H1 (cell line): ENCODE data around the gene TMEM200B. TPM values are rescaled to one million over a fixed set of nuclear protein-coding genes. Genes with fewer than 3 reads are reported as not detected.

Experiments used
- CTCF ChIA-PET: fragments of 300-600 bp; sonication (Branson Sonifier 250); formaldehyde crosslinking; loops from one replicate; lab custom pipeline; 2021; ENCODE audit not compliant: partially characterized antibody; lab: Charles Lee
- POLR2A ChIA-PET: fragments of 300-600 bp; sonication (Branson Sonifier 250); formaldehyde crosslinking; loops from one replicate; lab custom pipeline; 2021; ENCODE audit warnings: inconsistent platforms; ENCODE audit not compliant: partially characterized antibody; lab: Charles Lee
- DNase-seq, 2 experiments: peaks; one replicate each; pipeline versions ENCODE4 v3.0.0 to v3.0.0-alpha.2; 2010 to 2022; ENCODE audit warnings: low spot score in 2 of 2, low read depth in 1 of 2, mixed read lengths in 1 of 2
- FAIRE-seq: peaks from 2 replicates; lab custom pipeline; 2011; peaks lifted over from hg19 to GRCh38; lab: Jason Lieb, UNC
- H2AFZ ChIP-seq: 2 replicates; pipeline ENCODE4 v1.8.1; 2012; ENCODE audit warnings: low read length, inconsistent platforms
- H2AK5ac ChIP-seq: 2 replicates; pipeline ENCODE4 v1.6.1; 2013; ENCODE audit warnings: low read depth, low read length
- H2BK120ac ChIP-seq: replicated peaks from 2 replicates; pipeline ENCODE3; 2013; ENCODE audit warnings: low read depth, low read length, inconsistent platforms
- H2BK12ac ChIP-seq: 2 replicates; pipeline ENCODE4 v1.6.1; 2013; ENCODE audit warnings: low read depth, low read length
- H2BK15ac ChIP-seq: 2 replicates; pipeline ENCODE4 v1.6.1; 2013; ENCODE audit warnings: low read length
- H2BK20ac ChIP-seq: 2 replicates; pipeline ENCODE4 v1.6.1; 2013; ENCODE audit warnings: low read length
- H2BK5ac ChIP-seq: 2 replicates; pipeline ENCODE4 v1.6.1; 2013; ENCODE audit warnings: low read depth, low read length
- H3K14ac ChIP-seq: 2 replicates; pipeline ENCODE4 v1.6.1; 2013; ENCODE audit warnings: inconsistent platforms; ENCODE audit not compliant: insufficient read length
- H3K18ac ChIP-seq: 2 replicates; pipeline ENCODE4 v1.6.1; 2013; ENCODE audit warnings: low read length; ENCODE audit errors: extremely low read depth
- H3K23ac ChIP-seq: 2 replicates; pipeline ENCODE4 v1.6.1; 2013; ENCODE audit warnings: inconsistent platforms; ENCODE audit not compliant: insufficient read length
- H3K23me2 ChIP-seq: 2 replicates; pipeline ENCODE4 v1.6.1; 2013; ENCODE audit warnings: low read depth, low read length
- H3K27ac ChIP-seq: 2 replicates; pipeline ENCODE4 v1.6.1; 2011; ENCODE audit warnings: low read depth, low read length, inconsistent platforms
- H3K27me3 ChIP-seq, 4 experiments: replicated peaks in 1 of 4; 1 replicate in 1 of 4; 2 replicates in 3 of 4; pipeline versions ENCODE4 v1.6.1 to v1.8.1; 2011 to 2013; ENCODE audit warnings: low read length in 3 of 4, mild to moderate bottlenecking in 3 of 4, inconsistent platforms in 2 of 4, mixed read lengths in 2 of 4, moderate library complexity in 1 of 4; ENCODE audit not compliant: control insufficient read depth in 3 of 4, insufficient read depth in 3 of 4; ENCODE audit errors: extremely low read depth in 1 of 4
- H3K36me3 ChIP-seq, 4 experiments: 2 replicates each; pipeline versions ENCODE4 v1.6.1 to v1.8.1; 2011 to 2013; ENCODE audit warnings: mild to moderate bottlenecking in 4 of 4, low read length in 3 of 4, moderate library complexity in 2 of 4, control low read depth in 1 of 4, inconsistent platforms in 1 of 4; ENCODE audit not compliant: insufficient read depth in 4 of 4, control insufficient read depth in 2 of 4
- H3K4ac ChIP-seq: replicated peaks from 2 replicates; pipeline ENCODE3; 2013; ENCODE audit warnings: low read length, low read depth, mixed read lengths, inconsistent platforms; ENCODE audit not compliant: insufficient read length
- H3K4me1 ChIP-seq, 4 experiments: replicated peaks in 1 of 4; 1 replicate in 1 of 4; 2 replicates in 3 of 4; pipeline versions ENCODE4 v1.6.1 to v1.8.1; 2011 to 2013; ENCODE audit warnings: low read length in 3 of 4, inconsistent platforms in 2 of 4, mixed read lengths in 1 of 4; ENCODE audit not compliant: insufficient read depth in 4 of 4, control insufficient read depth in 3 of 4
- H3K4me2 ChIP-seq, 2 experiments: 2 replicates each; pipeline versions ENCODE4 v1.6.1 to v1.8.1; 2011 to 2013; ENCODE audit warnings: low read depth in 2 of 2, low read length in 2 of 2, control low read depth in 1 of 2, inconsistent platforms in 1 of 2, mild to moderate bottlenecking in 1 of 2; ENCODE audit not compliant: insufficient read depth in 1 of 2
- H3K4me3 ChIP-seq, 4 experiments: fragments of 200-600, 300-600 bp in 1 of 4; sonication (generic), shearing (Covaris generic), sonication (Bioruptor Twin) in 1 of 4; 2 replicates each; pipeline versions ENCODE4 v1.5.1 to v1.8.1; 2011 to 2016; ENCODE audit warnings: low read length in 4 of 4, low read depth in 3 of 4, control low read depth in 2 of 4, inconsistent platforms in 2 of 4, mild to moderate bottlenecking in 2 of 4, mixed read lengths in 1 of 4, moderate library complexity in 1 of 4; ENCODE audit not compliant: insufficient read depth in 2 of 4; ENCODE audit errors: extremely low read depth in 1 of 4
- H3K56ac ChIP-seq: replicated peaks from 2 replicates; pipeline ENCODE3; 2013; ENCODE audit warnings: low read depth, mild to moderate bottlenecking, mixed read lengths, low read length, inconsistent platforms; ENCODE audit not compliant: insufficient read length
- H3K79me1 ChIP-seq: 2 replicates; pipeline ENCODE4 v1.6.1; 2013; ENCODE audit warnings: low read depth, low read length, control low read depth
- H3K79me2 ChIP-seq, 2 experiments: 2 replicates each; pipeline versions ENCODE4 v1.6.1 to v1.8.1; 2012 to 2013; ENCODE audit warnings: low read length in 2 of 2, mild to moderate bottlenecking in 2 of 2, inconsistent platforms in 1 of 2; ENCODE audit not compliant: insufficient read depth in 2 of 2, control insufficient read depth in 1 of 2
- H3K9ac ChIP-seq, 4 experiments: replicated peaks in 1 of 4; 1 replicate in 1 of 4; 2 replicates in 3 of 4; pipeline versions ENCODE4 v1.6.1 to v1.8.1; 2011 to 2013; ENCODE audit warnings: low read depth in 3 of 4, low read length in 3 of 4, control low read depth in 2 of 4, mild to moderate bottlenecking in 2 of 4, moderate library complexity in 2 of 4, inconsistent platforms in 1 of 4; ENCODE audit errors: extremely low read depth in 1 of 4
- H3K9me3 ChIP-seq, 2 experiments: 2 replicates each; pipeline versions ENCODE4 v1.6.1 to v1.8.1; 2012 to 2013; ENCODE audit warnings: mild to moderate bottlenecking in 2 of 2, moderate library complexity in 2 of 2, control low read depth in 1 of 2, inconsistent platforms in 1 of 2, low read depth in 1 of 2, low read length in 1 of 2, mixed read lengths in 1 of 2; ENCODE audit not compliant: insufficient read depth in 2 of 2
- H4K20me1 ChIP-seq, 2 experiments: replicated peaks in 1 of 2; 2 replicates each; pipeline versions ENCODE3 to v1.8.1; 2011 to 2013; ENCODE audit warnings: inconsistent platforms in 2 of 2, low read length in 2 of 2, mild to moderate bottlenecking in 1 of 2; ENCODE audit not compliant: insufficient read depth in 2 of 2, control insufficient read depth in 1 of 2
- H4K5ac ChIP-seq: 2 replicates; pipeline ENCODE4 v1.6.1; 2013; ENCODE audit warnings: low read length, low read depth, mixed read lengths, inconsistent platforms; ENCODE audit not compliant: insufficient read length
- H4K8ac ChIP-seq: 2 replicates; pipeline ENCODE4 v1.8.0; 2013; ENCODE audit warnings: mild to moderate bottlenecking, moderate library complexity, low read length, inconsistent platforms; ENCODE audit not compliant: insufficient read depth; ENCODE audit errors: extremely low read depth
- H4K91ac ChIP-seq: replicated peaks from 2 replicates; pipeline ENCODE3; 2013; ENCODE audit warnings: low read length, mixed read lengths, inconsistent platforms; ENCODE audit not compliant: insufficient read length
- ASH2L ChIP-seq: fragments of 200-600, 300-600 bp; sonication (generic); IDR thresholded peaks from one replicate; pipeline ENCODE4 v1.7.1; 2017; ENCODE audit warnings: low read length
- ATF3 ChIP-seq: IDR thresholded peaks from 2 replicates; pipeline ENCODE4 v1.6.1; 2011; ENCODE audit warnings: low read depth, mild to moderate bottlenecking, low read length; ENCODE audit not compliant: insufficient read depth
- BRCA1 ChIP-seq: IDR thresholded peaks from 2 replicates; pipeline ENCODE4 v1.6.1; 2012; ENCODE audit warnings: low read depth, low read length, improper control_type of control experiment
- CHD1 ChIP-seq: IDR thresholded peaks from 2 replicates; pipeline ENCODE4 v1.6.1; 2012; ENCODE audit warnings: low read depth, low read length, improper control_type of control experiment
- JUN ChIP-seq: IDR thresholded peaks from 2 replicates; pipeline ENCODE4 v1.6.1; 2011; ENCODE audit warnings: low read depth, mild to moderate bottlenecking, improper control_type of control experiment, low read length
- NANOG ChIP-seq: IDR thresholded peaks from 2 replicates; pipeline ENCODE4 v1.6.1; 2011; ENCODE audit warnings: low read length, low read depth, mild to moderate bottlenecking, inconsistent platforms; ENCODE audit not compliant: insufficient read depth, poor library complexity, severe bottlenecking
- POLR2A ChIP-seq, 2 experiments: IDR thresholded peaks; 1 replicate in 1 of 2; 2 replicates in 1 of 2; pipeline ENCODE4 v1.6.1; 2011; ENCODE audit warnings: low read depth in 2 of 2, low read length in 2 of 2, mild to moderate bottlenecking in 2 of 2; ENCODE audit errors: control extremely low read depth in 1 of 2
- RAD21 ChIP-seq, 2 experiments: IDR thresholded peaks in 1 of 2; conservative IDR thresholded peaks in 1 of 2; 2 replicates each; pipeline ENCODE4 v1.6.1; 2011; ENCODE audit warnings: low read depth in 2 of 2, low read length in 2 of 2, improper control_type of control experiment in 1 of 2, inconsistent platforms in 1 of 2, mild to moderate bottlenecking in 1 of 2, moderate library complexity in 1 of 2
- RFX5 ChIP-seq: IDR thresholded peaks from 2 replicates; pipeline ENCODE4 v1.6.1; 2011; ENCODE audit warnings: low read depth, low read length, improper control_type of control experiment, borderline replicate concordance
- SAP30 ChIP-seq: fragments of 300-600 bp; sonication (generic); IDR thresholded peaks from 2 replicates; pipeline ENCODE4 v1.7.1; 2012; ENCODE audit warnings: low read length, moderate library complexity, mild to moderate bottlenecking, inconsistent platforms; ENCODE audit not compliant: insufficient read depth, insufficient replicate concordance
- SRF ChIP-seq: IDR thresholded peaks from 2 replicates; pipeline ENCODE4 v1.6.1; 2011; ENCODE audit warnings: mild to moderate bottlenecking, low read depth, low read length, moderate library complexity
- SUZ12 ChIP-seq: fragments of 200-600 bp; sonication (generic); IDR thresholded peaks from 2 replicates; pipeline ENCODE4 v1.6.1; 2012; ENCODE audit warnings: mild to moderate bottlenecking, inconsistent platforms, low read length, moderate library complexity, mixed read lengths
- WGBS, 2 experiments: shearing (Covaris generic) in 1 of 2; methylation state at CpG; one replicate each; pipeline versions ENCODE4 v1.1.6 to v1.1.7; 2013 to 2015; ENCODE audit warnings: low lambda C conversion rate in 2 of 2, mixed read lengths in 2 of 2, inconsistent platforms in 1 of 2, low coverage in 1 of 2, missing lambda C conversion rate in 1 of 2; ENCODE audit not compliant: insufficient replicate concordance in 2 of 2, insufficient coverage in 1 of 2, insufficient read length in 1 of 2; ENCODE audit errors: extremely low coverage in 1 of 2, missing lambda C conversion rate in 1 of 2; 5-methylcytosine and 5-hydroxymethylcytosine counted together
- polyA plus RNA-seq, 7 experiments: library from polyadenylated mRNA; depleted of rRNA in 3 of 7; stranded (reverse) in 5 of 7; unstranded in 2 of 7; fragments of >200 nt in 5 of 7; fragments of 200-250 nt in 2 of 7; gene quantifications; 1 replicate in 5 of 7; 2 replicates in 1 of 7; 4 replicates in 1 of 7; pipeline versions ENCODE4 v1.2.1 to v1.2.3, GENCODE V29; 2011 to 2013; ENCODE audit warnings: missing spikeins in 2 of 7, mixed read lengths in 2 of 7
- total RNA-seq: library from RNA; stranded (reverse); fragmentation: NEBNext Ultra II Directional; extraction: Animal tissue kit (Norgen Biotek cat#: 25700); gene quantifications from 2 replicates; pipeline ENCODE4 v1.2.1, GENCODE V29; 2021
- TF ChIP-seq, protein P1 (sequence below): IDR thresholded peaks from 2 replicates; pipeline ENCODE4 v1.6.1; 2012; ENCODE audit warnings: inconsistent platforms

TMEM200B gene
- total and polyA plus RNA-seq, 2 of the 8 experiments (the other 6 are each of a cell fraction or from before 2014, with no cell fraction given), result 4.9 to 11.0 TPM

GRCh38 chr1:29094954-29095353 is 28.7 kb downstream of the TMEM200B start:
- no peak overlapping the region for H3K4me2 ChIP-seq
- H3K79me1 ChIP-seq, result no peaks in the 10 kb centered on the region
- no peaks in the 10 kb centered on the region for H4K20me1 ChIP-seq
- no peaks in the 10 kb centered on the region for H3K23me2 ChIP-seq
- H3K4ac ChIP-seq, result no peak overlapping the region
- no peak overlapping the region for H3K23ac ChIP-seq
- no peak overlapping the region for H4K91ac ChIP-seq
- H4K8ac ChIP-seq, result no peak overlapping the region
- no peak overlapping the region for H2BK120ac ChIP-seq
- no peaks in the 10 kb centered on the region for H3K27me3 ChIP-seq
- no peak overlapping the region for H2BK12ac ChIP-seq
- ChIA-PET CTCF (interaction anchor here (0.9 to 1.2 kb wide), 3 partner anchors 26 to 200 kb away, joined by 3 to 5 read pairs (median 4); no protein-coding TSS in a partner anchor), POLR2A (no interaction called here)
- H4K5ac ChIP-seq, result no peak overlapping the region
- H2BK20ac ChIP-seq, result no peak overlapping the region
- H2AFZ ChIP-seq, result no peak overlapping the region
- H3K56ac ChIP-seq, result no peak overlapping the region
- H2BK5ac ChIP-seq, result no peak overlapping the region
- 100% methylated on average over 1 of the region's 1 CpG; no CpG with 5 or more reads in 1 of the 2 experiments for WGBS, 2 experiments
- no peak overlapping the region for H3K9ac ChIP-seq
- no peak for FAIRE-seq
- no peak for DNase-seq
- no peaks in the 10 kb centered on the region for H3K9me3 ChIP-seq
- no peak overlapping the region for H3K4me3 ChIP-seq
- H2AK5ac ChIP-seq, result no peak overlapping the region
- no peak overlapping the region for H3K18ac ChIP-seq
- H3K14ac ChIP-seq, result no peak overlapping the region
- no peaks in the 10 kb centered on the region for H3K79me2 ChIP-seq
- H2BK15ac ChIP-seq, result no peak overlapping the region
- peaks cover 0 to 7% (median 1%) of the 10 kb centered on the region in 4 experiments; a peak in 2 of 7 replicates for H3K4me1 ChIP-seq
- H3K36me3 ChIP-seq, result peaks cover 2 to 18% (median 6%) of the 10 kb centered on the region in 4 experiments; a peak in 7 of 8 replicates
- H3K27ac ChIP-seq, result no peak overlapping the region
- TF ChIP-seq ATF3 (no peak), JUN (no peak), NANOG (no peak), POLR2A (IDR thresholded peaks at IDR 0.05; ENCODE audit: control extremely low read depth in 1 of 2, low read depth in 2 of 2, low read length in 2 of 2) (no peak), SUZ12 (no peak), SRF (no peak), CHD1 (no peak), RFX5 (no peak), BRCA1 (no peak), SAP30 (no peak), ASH2L (no peak), RAD21 (IDR thresholded peaks at IDR 0.05 in 1 of 2, conservative IDR thresholded peaks at IDR 0.05 in 1 of 2; ENCODE audit: low read depth in 2 of 2, low read length in 2 of 2) (no peak)
- TF ChIP-seq, protein P1, sequence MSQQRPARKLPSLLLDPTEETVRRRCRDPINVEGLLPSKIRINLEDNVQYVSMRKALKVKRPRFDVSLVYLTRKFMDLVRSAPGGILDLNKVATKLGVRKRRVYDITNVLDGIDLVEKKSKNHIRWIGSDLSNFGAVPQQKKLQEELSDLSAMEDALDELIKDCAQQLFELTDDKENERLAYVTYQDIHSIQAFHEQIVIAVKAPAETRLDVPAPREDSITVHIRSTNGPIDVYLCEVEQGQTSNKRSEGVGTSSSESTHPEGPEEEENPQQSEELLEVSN, result no peak
